ENCODE measurements around the gene PUS1.

The PUS1 gene

DNA sequence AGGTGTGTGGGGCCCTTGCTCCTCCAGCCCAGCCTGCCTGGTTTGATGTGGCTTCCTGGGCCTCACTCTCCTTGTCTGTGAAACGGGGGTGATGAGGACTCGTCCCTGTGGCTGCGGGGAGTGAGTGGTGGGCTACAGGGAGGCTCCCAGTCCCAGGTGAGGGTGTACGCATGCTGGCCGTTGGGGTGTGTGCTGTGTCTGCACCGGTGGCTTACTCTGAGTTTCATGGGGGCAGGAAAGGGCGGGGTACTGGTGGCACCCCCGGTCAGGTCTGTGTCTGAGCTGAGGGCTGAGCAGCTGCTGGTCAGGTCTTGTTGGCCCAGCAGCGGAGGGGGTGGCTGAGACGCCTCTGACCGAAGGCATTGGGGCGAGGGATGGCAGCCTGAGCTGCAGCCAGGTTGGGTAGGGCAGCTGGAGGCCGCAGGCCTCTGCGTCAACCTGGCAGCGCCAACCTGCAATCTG lies 23.4 kb upstream of the PUS1 start:
- no peak overlapping the region for H3K4me3 ChIP-seq (ENCODE audit: low read depth, low read length)
- TF ChIP-seq CTCF (IDR thresholded peaks at IDR 0.05; ENCODE audit: insufficient read depth, low read length, missing control alignments): no peak
- ChIA-PET CTCF (no interaction called here), POLR2A (no interaction called here)
- DNase-seq (ENCODE audit: low read depth, low spot score): no peak

DNA sequence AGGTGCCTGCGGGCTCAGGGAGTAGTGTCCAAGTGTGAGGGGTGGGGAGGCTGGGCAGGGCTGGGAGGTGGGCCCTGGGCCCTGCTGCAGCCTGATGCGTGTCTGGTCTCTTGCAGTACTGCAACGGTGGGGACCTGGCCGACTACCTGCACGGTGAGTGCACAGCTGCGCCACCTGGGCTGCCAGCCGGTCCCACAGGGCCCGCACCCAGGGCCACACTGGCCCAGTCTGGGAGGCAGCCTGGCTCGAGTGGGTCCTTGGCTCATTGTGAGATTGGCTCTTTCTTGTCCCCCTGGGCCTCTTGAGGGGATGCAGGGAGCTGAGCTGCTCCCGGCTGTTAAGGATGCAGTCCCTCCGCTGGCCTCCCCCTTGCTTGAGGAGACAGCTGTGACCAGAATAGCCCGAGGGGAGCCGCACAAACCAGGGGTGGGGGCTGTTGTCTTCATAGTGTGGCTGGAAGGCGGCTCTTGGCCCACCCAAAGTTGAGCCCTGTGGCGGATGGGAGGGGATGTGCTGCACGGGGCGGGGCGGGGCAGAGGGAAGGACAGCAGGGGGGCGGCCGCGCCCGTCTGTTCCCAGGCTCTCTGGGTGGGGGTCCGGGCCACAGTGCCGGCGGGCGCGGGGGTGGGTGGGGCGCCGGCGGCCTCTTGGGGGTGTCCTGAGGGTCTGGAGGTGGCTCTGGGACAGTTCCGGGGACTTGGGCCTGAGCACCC lies 21.5 kb upstream of the PUS1 start:
- no peak for TF ChIP-seq CTCF (IDR thresholded peaks at IDR 0.05; ENCODE audit: insufficient read depth, low read length, missing control alignments)
- POLR2A ChIA-PET: no interaction called here
- no peak for DNase-seq (ENCODE audit: low read depth, low spot score)
- CTCF ChIA-PET: no interaction called here
- H3K4me3 ChIP-seq (ENCODE audit: low read depth, low read length): no peak overlapping the region

DNA sequence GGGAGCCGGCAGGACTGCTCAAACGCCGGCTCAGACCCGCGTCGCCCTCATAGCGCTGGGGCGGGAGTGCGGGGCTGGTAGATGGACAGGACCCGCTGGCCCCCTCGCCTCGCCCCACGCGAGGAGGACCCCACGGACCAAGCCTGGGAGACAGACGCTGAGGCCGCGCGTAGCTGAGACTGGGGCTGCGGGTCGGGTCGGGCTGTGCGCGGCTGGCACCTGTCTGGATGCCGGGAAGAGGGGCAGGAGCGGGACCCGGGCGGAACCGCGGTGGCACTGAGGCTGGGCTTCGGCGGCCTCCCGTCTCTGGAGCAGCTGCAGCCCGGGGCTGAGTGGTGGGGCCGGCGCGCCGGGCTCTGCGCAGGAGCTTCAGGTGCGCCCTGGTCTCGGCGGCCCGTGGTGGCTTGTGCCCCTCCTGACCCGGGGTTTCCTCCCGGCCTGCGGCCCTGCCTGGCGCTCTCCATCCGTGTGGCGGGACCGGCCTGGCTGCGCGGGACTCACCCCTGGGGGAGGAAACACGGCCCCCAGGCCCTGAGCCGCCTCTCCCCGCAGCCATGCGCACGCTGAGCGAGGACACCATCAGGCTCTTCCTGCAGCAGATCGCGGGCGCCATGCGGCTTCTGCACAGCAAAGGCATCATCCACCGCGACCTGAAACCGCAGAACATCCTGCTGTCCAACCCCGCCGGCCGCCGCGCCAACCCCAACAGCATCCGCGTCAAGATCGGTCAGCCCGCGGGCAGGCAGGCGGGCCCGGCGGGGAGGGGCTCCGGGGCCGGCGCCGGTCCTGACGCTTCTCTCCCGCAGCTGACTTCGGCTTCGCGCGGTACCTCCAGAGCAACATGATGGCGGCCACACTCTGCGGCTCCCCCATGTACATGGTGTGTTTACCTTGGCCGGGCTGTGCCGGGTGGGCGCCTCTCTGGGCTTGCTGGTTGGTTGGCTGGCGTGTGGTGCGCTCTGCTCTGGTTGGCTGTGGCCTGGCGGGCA lies 20.7 kb upstream of the PUS1 start:
- no peak overlapping the region for H3K4me3 ChIP-seq (ENCODE audit: low read depth, low read length)
- DNase-seq (ENCODE audit: low read depth, low spot score): no peak
- no peak for TF ChIP-seq CTCF (IDR thresholded peaks at IDR 0.05; ENCODE audit: insufficient read depth, low read length, missing control alignments)
- ChIA-PET CTCF (no interaction called here), POLR2A (no interaction called here)

- ChIA-PET POLR2A (no interaction called here), CTCF (no interaction called here)
- no peak overlapping the region for H3K4me3 ChIP-seq (ENCODE audit: low read depth, low read length)
Observed at GRCh38 chr12:131909081-131909751, 19.9 kb upstream of the PUS1 start.

GRCh38 chr12:131909752-131910219 lies 19.3 kb upstream of the PUS1 start:
- POLR2A ChIA-PET: no interaction called here
- no peak for TF ChIP-seq CTCF (IDR thresholded peaks at IDR 0.05; ENCODE audit: insufficient read depth, low read length, missing control alignments)
- no peak for DNase-seq (ENCODE audit: low read depth, low spot score)
- H3K4me3 ChIP-seq (ENCODE audit: low read depth, low read length): no peak overlapping the region
- CTCF ChIA-PET: no interaction called here

More at GRCh38 chr12:131909081-131909751, 19.9 kb upstream of the PUS1 start:
- TF ChIP-seq CTCF (IDR thresholded peaks at IDR 0.05; ENCODE audit: insufficient read depth, low read length, missing control alignments): no peak
- DNase-seq (ENCODE audit: low read depth, low spot score): no peak

All from AG04449 (cell line).